ENCODE measurements around the gene NAIF1. TPM values are rescaled to one million over a fixed set of nuclear protein-coding genes. Genes with fewer than 3 reads are reported as not detected.

NAIF1 gene
- total and polyA plus RNA-seq, 10 donors = 9.3 to 15.4 (median 11.5) TPM

DNA sequence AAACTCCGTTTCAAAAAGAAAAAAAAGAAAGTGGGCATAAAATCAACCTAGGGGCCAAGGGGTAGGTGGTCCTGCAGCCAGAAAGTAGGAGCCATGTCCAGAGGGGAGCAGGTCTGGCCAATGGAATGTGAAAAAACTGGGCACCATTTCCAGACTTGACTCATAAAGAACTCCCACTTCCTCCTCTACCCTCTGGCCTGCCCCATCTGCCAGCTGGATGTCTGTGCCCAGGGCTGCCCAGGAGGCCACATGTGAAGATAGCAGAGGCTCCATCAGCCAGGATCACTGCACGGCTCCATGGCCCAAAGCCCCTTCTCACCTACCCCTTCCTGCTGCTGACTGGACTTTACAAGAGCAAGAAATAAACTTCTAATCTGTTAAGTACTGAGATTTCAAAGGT lies 44.2 kb downstream of the NAIF1 start:
- WGBS, 5 donors = 42 to 88% (median 55%) methylated on average over 2 of the region's 2 CpGs

DNA sequence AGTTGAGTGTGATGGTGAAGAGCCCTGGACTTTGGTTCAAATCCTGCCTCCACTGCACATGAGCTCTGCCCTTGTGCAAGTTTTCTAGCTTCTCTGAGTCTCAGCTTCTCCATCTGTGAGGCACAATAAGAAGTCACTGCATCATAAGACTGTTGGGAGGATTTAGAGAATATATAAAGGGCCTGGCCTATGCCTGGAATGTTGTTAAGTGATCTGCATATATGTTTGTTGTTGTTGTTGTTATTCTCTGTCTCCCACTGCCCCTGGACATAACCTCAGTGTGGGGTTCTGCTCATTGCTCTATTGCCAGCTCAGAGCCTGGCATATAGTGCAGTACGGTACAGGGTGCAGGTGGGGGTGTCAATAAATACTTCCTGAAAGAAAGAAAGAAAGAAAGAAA lies 46.0 kb downstream of the NAIF1 start:
- intact Hi-C loops (cut with DNase I; ENCODE audit: low total_unique reads) = no loop called here
- no peak for DNase-seq
- Histone ChIP-seq H3K36me3 (no peaks in the 10 kb centered on the region), H3K27ac (peak overlapping the region in 2 of 8 donors; percentile 41 to 67), H3K27me3 (replicated peaks in 1 of 7) (no peaks in the 10 kb centered on the region), H3K4me1 (peaks cover 28 to 58% (median 44%) of the 10 kb centered on the region in 6 donors), H3K9me3 (no peaks in the 10 kb centered on the region), H3K4me3 (no peak overlapping the region)
- 0 to 92% (median 46%) methylated on average over 1 of the region's 1 CpG for WGBS, 5 donors
- TF ChIP-seq, protein P1, sequence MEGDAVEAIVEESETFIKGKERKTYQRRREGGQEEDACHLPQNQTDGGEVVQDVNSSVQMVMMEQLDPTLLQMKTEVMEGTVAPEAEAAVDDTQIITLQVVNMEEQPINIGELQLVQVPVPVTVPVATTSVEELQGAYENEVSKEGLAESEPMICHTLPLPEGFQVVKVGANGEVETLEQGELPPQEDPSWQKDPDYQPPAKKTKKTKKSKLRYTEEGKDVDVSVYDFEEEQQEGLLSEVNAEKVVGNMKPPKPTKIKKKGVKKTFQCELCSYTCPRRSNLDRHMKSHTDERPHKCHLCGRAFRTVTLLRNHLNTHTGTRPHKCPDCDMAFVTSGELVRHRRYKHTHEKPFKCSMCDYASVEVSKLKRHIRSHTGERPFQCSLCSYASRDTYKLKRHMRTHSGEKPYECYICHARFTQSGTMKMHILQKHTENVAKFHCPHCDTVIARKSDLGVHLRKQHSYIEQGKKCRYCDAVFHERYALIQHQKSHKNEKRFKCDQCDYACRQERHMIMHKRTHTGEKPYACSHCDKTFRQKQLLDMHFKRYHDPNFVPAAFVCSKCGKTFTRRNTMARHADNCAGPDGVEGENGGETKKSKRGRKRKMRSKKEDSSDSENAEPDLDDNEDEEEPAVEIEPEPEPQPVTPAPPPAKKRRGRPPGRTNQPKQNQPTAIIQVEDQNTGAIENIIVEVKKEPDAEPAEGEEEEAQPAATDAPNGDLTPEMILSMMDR (IDR thresholded peaks at IDR 0.05 in 8 of 11, conservative IDR thresholded peaks at IDR 0.05 in 3 of 11) = no peak
- TF ChIP-seq POLR2A (IDR thresholded peaks at IDR 0.05) (no peak), POLR2AphosphoS5 (IDR thresholded peaks at IDR 0.05) (no peak)

More for the DNA sequence above, 44.2 kb downstream of the NAIF1 start:
- no peaks in the 10 kb centered on the region for H3K27me3 ChIP-seq (replicated peaks in 1 of 7)
- no peak for TF ChIP-seq POLR2A (IDR thresholded peaks at IDR 0.05)
- TF ChIP-seq, protein P1 (IDR thresholded peaks at IDR 0.05 in 8 of 11, conservative IDR thresholded peaks at IDR 0.05 in 3 of 11) = no peak
- no peak for TF ChIP-seq POLR2AphosphoS5 (IDR thresholded peaks at IDR 0.05)
- no peaks in the 10 kb centered on the region for H3K36me3 ChIP-seq
- peak overlapping the region in 4 of 8 donors; percentile 27 to 67 (median 34) for H3K27ac ChIP-seq
- DNase-seq = no peak
- H3K9me3 ChIP-seq = no peaks in the 10 kb centered on the region
- H3K4me3 ChIP-seq = no peak overlapping the region
- intact Hi-C loops (cut with DNase I; ENCODE audit: low total_unique reads) = no loop called here
- peaks cover 46 to 76% (median 62%) of the 10 kb centered on the region in 6 donors for H3K4me1 ChIP-seq

DNA sequence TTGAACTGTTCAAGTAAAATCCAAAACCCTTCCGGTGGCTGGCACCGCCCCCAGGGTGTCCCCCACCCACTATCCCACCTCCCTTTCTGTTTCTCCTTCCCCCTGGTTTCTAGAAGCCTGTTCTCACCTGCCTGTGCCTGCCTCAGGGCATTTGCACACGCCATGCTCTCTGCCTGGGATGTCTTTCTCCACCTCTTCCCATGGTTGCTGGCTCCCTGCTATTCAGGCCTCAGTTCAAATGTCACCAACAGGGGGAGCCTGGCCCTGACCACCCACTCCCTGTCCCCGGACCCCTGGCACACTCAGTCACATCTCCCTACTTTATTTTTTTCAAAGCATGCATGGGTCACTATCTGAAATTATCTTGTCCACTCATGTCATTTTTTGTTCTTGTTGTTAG lies 46.4 kb downstream of the NAIF1 start:
- intact Hi-C loops (cut with DNase I; ENCODE audit: low total_unique reads) = no loop called here
- no peaks in the 10 kb centered on the region for H3K9me3 ChIP-seq
- no peaks in the 10 kb centered on the region for H3K36me3 ChIP-seq
- H3K4me1 ChIP-seq = peaks cover 26 to 54% (median 40%) of the 10 kb centered on the region in 6 donors
- no peak for DNase-seq
- no peak overlapping the region for H3K4me3 ChIP-seq
- WGBS, 5 donors = 83 to 97% (median 95%) methylated on average over 4 of the region's 4 CpGs
- TF ChIP-seq, protein P1 (IDR thresholded peaks at IDR 0.05 in 8 of 11, conservative IDR thresholded peaks at IDR 0.05 in 3 of 11) = no peak
- TF ChIP-seq POLR2A (IDR thresholded peaks at IDR 0.05) (no peak), POLR2AphosphoS5 (IDR thresholded peaks at IDR 0.05) (no peak)
- H3K27ac ChIP-seq = no peak overlapping the region
- no peaks in the 10 kb centered on the region for H3K27me3 ChIP-seq (replicated peaks in 1 of 7)

DNA sequence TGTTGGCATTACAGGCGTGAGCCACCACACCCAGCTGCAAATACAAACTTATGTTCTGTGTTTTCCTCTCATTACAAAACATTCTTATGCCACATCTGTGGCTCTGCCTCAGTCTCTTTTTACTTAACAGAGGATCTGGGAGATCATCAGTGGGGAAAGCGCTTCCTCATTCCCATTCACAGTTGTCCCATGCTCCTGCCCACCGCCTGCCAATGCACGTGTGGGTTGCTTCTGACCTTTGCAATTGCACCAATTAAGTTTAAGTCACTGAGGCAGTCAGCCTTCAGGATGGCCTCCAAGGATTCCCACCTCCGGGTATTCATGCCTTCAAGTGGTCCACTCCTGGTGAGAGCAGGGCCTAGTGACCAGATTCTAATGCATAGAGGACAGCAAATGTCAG lies 51.4 kb downstream of the NAIF1 start:
- WGBS, 5 donors = 86 to 95% (median 88%) methylated on average over 5 of the region's 5 CpGs
- Histone ChIP-seq H3K27me3 (replicated peaks in 1 of 7) (no peaks in the 10 kb centered on the region), H3K9me3 (no peaks in the 10 kb centered on the region), H3K4me3 (no peak overlapping the region), H3K27ac (no peak overlapping the region), H3K36me3 (no peaks in the 10 kb centered on the region), H3K4me1 (peaks cover 8 to 23% (median 15%) of the 10 kb centered on the region in 6 donors)
- no peak for DNase-seq
- intact Hi-C loops (cut with DNase I; ENCODE audit: low total_unique reads) = no loop called here
- TF ChIP-seq, protein P1 (IDR thresholded peaks at IDR 0.05 in 8 of 11, conservative IDR thresholded peaks at IDR 0.05 in 3 of 11) = no peak
- TF ChIP-seq POLR2A (IDR thresholded peaks at IDR 0.05) = no peak
- TF ChIP-seq POLR2AphosphoS5 (IDR thresholded peaks at IDR 0.05) = no peak

Other genes starting within 250 kb of the NAIF1 start
- gene ENG, start 212.7 kb downstream of the NAIF1 start, total RNA-seq = 100 to 1,000 TPM; 150 to 334 (median 247) TPM
- gene ENG, start 212.7 kb downstream of the NAIF1 start, polyA plus RNA-seq = 10 to 100 TPM; 29.2 to 63.1 (median 47.8) TPM
- gene AK1, start 189.6 kb downstream of the NAIF1 start, total RNA-seq = 10 to 100 TPM; 41.3 to 89.7 (median 59.7) TPM
- gene AK1, start 189.6 kb downstream of the NAIF1 start, polyA plus RNA-seq = 10 to 100 TPM; 47.0 to 97.9 (median 82.7) TPM
- 100 to 1,000 TPM in 1 of 7 donors, 10 to 100 TPM in 6; 62.5 to 118 (median 75.9) TPM for gene ST6GALNAC6, start 167.7 kb downstream of the NAIF1 start, total RNA-seq
- gene ST6GALNAC6, start 167.7 kb downstream of the NAIF1 start, polyA plus RNA-seq = 10 to 100 TPM; 29.0 to 68.0 (median 31.7) TPM
- gene ST6GALNAC4, start 150.3 kb downstream of the NAIF1 start, total RNA-seq = 10 to 100 TPM; 48.6 to 92.8 (median 65.8) TPM
- gene ST6GALNAC4, start 150.3 kb downstream of the NAIF1 start, polyA plus RNA-seq = 10 to 100 TPM; 16.0 to 36.7 (median 19.5) TPM
- 1 to 10 TPM in 2 of 7 donors, under 1 TPM in 3, not detected in 2; 0.46 to 3.6 (median 0.94) TPM for gene PIP5KL1, start 136.5 kb downstream of the NAIF1 start, total RNA-seq
- under 1 TPM; 0.13 to 0.51 (median 0.42) TPM for gene PIP5KL1, start 136.5 kb downstream of the NAIF1 start, polyA plus RNA-seq
- 10 to 100 TPM; 19.5 to 31.3 (median 25.2) TPM for gene DPM2, start 129.5 kb downstream of the NAIF1 start, total RNA-seq
- gene DPM2, start 129.5 kb downstream of the NAIF1 start, polyA plus RNA-seq = 10 to 100 TPM; 23.6 to 33.8 (median 28.1) TPM
- gene EEIG1, start 86.3 kb downstream of the NAIF1 start, total RNA-seq = 100 to 1,000 TPM in 1 of 7 donors, 10 to 100 TPM in 6; 27.3 to 102 (median 72.8) TPM
- 10 to 100 TPM; 28.6 to 39.6 (median 29.0) TPM for gene EEIG1, start 86.3 kb downstream of the NAIF1 start, polyA plus RNA-seq
- gene SLC25A25, start 912 bp upstream of the NAIF1 start, total RNA-seq = 10 to 100 TPM; 20.2 to 44.7 (median 26.0) TPM
- 10 to 100 TPM in 1 of 3 donors, 1 to 10 TPM in 2; 6.2 to 13.6 (median 6.5) TPM for gene SLC25A25, start 912 bp upstream of the NAIF1 start, polyA plus RNA-seq
- 10 to 100 TPM; 45.2 to 66.6 (median 58.5) TPM for gene PTGES2, start 60.4 kb upstream of the NAIF1 start, total RNA-seq
- gene PTGES2, start 60.4 kb upstream of the NAIF1 start, polyA plus RNA-seq = 10 to 100 TPM; 45.8 to 71.2 (median 54.0) TPM
- 100 to 1,000 TPM in 1 of 7 donors, 10 to 100 TPM in 5, 1 to 10 TPM in 1; 7.7 to 218 (median 20.3) TPM for gene LCN2, start 82.1 kb upstream of the NAIF1 start, total RNA-seq
- gene LCN2, start 82.1 kb upstream of the NAIF1 start, polyA plus RNA-seq = 10 to 100 TPM; 10.7 to 17.5 (median 13.3) TPM
- gene BBLN, start 92.9 kb upstream of the NAIF1 start, total RNA-seq = 100 to 1,000 TPM in 3 of 7 donors, 10 to 100 TPM in 4; 43.5 to 220 (median 59.2) TPM
- gene BBLN, start 92.9 kb upstream of the NAIF1 start, polyA plus RNA-seq = 100 to 1,000 TPM; 152 to 201 (median 178) TPM
- gene CIZ1, start 124.3 kb upstream of the NAIF1 start, total RNA-seq = 10 to 100 TPM; 61.9 to 98.2 (median 89.2) TPM
- 10 to 100 TPM; 24.7 to 50.0 (median 34.5) TPM for gene CIZ1, start 124.3 kb upstream of the NAIF1 start, polyA plus RNA-seq
- 1 to 10 TPM in 6 of 7 donors, under 1 TPM in 1; 0.42 to 3.6 (median 2.1) TPM for gene DNM1, start 136.1 kb upstream of the NAIF1 start, total RNA-seq
- gene DNM1, start 136.1 kb upstream of the NAIF1 start, polyA plus RNA-seq = 1 to 10 TPM; 1.2 to 1.3 (median 1.3) TPM
- 10 to 100 TPM; 56.1 to 79.0 (median 68.0) TPM for gene GOLGA2, start 208.7 kb upstream of the NAIF1 start, total RNA-seq
- gene GOLGA2, start 208.7 kb upstream of the NAIF1 start, polyA plus RNA-seq = 10 to 100 TPM; 15.5 to 39.4 (median 28.0) TPM
- 10 to 100 TPM in 6 of 7 donors, 1 to 10 TPM in 1; 8.4 to 19.1 (median 13.6) TPM for gene SWI5, start 209.0 kb upstream of the NAIF1 start, total RNA-seq
- gene SWI5, start 209.0 kb upstream of the NAIF1 start, polyA plus RNA-seq = 10 to 100 TPM; 15.6 to 23.4 (median 23.0) TPM

All from spleen (tissue), 11 donors.